GM23248 (cell line): ENCODE results near the gene SCD5. TPM values are rescaled to one million over a fixed set of nuclear protein-coding genes. Genes with fewer than 3 reads are reported as not detected.

ENCODE experiments used
- DNase-seq: peaks from one replicate; pipeline ENCODE4 v3.0.0-alpha.2; 2015
- H2AFZ ChIP-seq: fragments of 200-600 bp; sonication (generic); 2 replicates; pipeline ENCODE4 v1.6.1; 2016; ENCODE audit warnings: antibody characterized with exemption
- H3F3A ChIP-seq: fragments of 200-600 bp; sonication (generic); 2 replicates; pipeline ENCODE4 v1.6.1; 2016; ENCODE audit warnings: mild to moderate bottlenecking, antibody characterized with exemption, mixed run types; ENCODE audit not compliant: insufficient read depth
- H3K27ac ChIP-seq: fragments of 200-600 bp; sonication (generic); 2 replicates; pipeline ENCODE4 v1.5.1; 2016; ENCODE audit warnings: mild to moderate bottlenecking
- H3K27me3 ChIP-seq: fragments of 200-600 bp; sonication (generic); replicated peaks from 2 replicates; pipeline ENCODE4 v1.6.1; 2016; ENCODE audit warnings: mild to moderate bottlenecking; ENCODE audit not compliant: insufficient read depth
- H3K36me3 ChIP-seq: fragments of 200-600 bp; sonication (generic); 2 replicates; pipeline ENCODE4 v1.6.1; 2016; ENCODE audit warnings: low read depth, mild to moderate bottlenecking
- H3K4me1 ChIP-seq: fragments of 200-600 bp; sonication (generic); 2 replicates; pipeline ENCODE4 v1.6.1; 2016; ENCODE audit warnings: mild to moderate bottlenecking; ENCODE audit not compliant: insufficient read depth
- H3K4me2 ChIP-seq: fragments of 200-600 bp; sonication (generic); one replicate; pipeline ENCODE4 v1.6.1; 2016; ENCODE audit warnings: mild to moderate bottlenecking; ENCODE audit not compliant: unreplicated experiment
- H3K4me3 ChIP-seq: fragments of 200-600 bp; sonication (generic); 2 replicates; pipeline ENCODE4 v1.5.1; 2016; ENCODE audit warnings: mild to moderate bottlenecking
- H3K79me2 ChIP-seq: fragments of 200-600 bp; sonication (generic); 2 replicates; pipeline ENCODE4 v1.6.1; 2016; ENCODE audit warnings: mild to moderate bottlenecking; ENCODE audit not compliant: insufficient read depth
- H3K9ac ChIP-seq: fragments of 200-600 bp; sonication (generic); 2 replicates; pipeline ENCODE4 v1.6.1; 2016; ENCODE audit warnings: mild to moderate bottlenecking
- H3K9me2 ChIP-seq: fragments of 200-600 bp; sonication (generic); 2 replicates; pipeline ENCODE4 v1.6.1; 2016; ENCODE audit warnings: mixed run types, mild to moderate bottlenecking, moderate library complexity; ENCODE audit not compliant: insufficient read depth
- H3K9me3 ChIP-seq: fragments of 200-600 bp; sonication (generic); one replicate; pipeline ENCODE4 v1.6.1; 2017; ENCODE audit warnings: low read depth
- H4K20me1 ChIP-seq: fragments of 200-600 bp; sonication (generic); 2 replicates; pipeline ENCODE4 v1.6.0; 2016; ENCODE audit not compliant: insufficient read depth
- EZH2 ChIP-seq: fragments of 200-600 bp; sonication (generic); IDR thresholded peaks from 2 replicates; pipeline ENCODE4 v1.6.1; 2018; ENCODE audit warnings: antibody characterized with exemption, mild to moderate bottlenecking; ENCODE audit not compliant: insufficient read depth, poor library complexity, severe bottlenecking
- EZH2phosphoT487 ChIP-seq: fragments of 200-600 bp; sonication (generic); IDR thresholded peaks from 2 replicates; pipeline ENCODE4 v1.6.1; 2018; ENCODE audit warnings: antibody characterized with exemption, moderate library complexity, mild to moderate bottlenecking, low read depth; ENCODE audit not compliant: insufficient read depth
- WGBS, 2 experiments: methylation state at CpG; one replicate each; pipeline ENCODE4 v1.1.6; 2015 to 2017; ENCODE audit warnings: low lambda C conversion rate in 2 of 2, low coverage in 1 of 2; ENCODE audit errors: missing lambda C conversion rate in 2 of 2; 5-methylcytosine and 5-hydroxymethylcytosine counted together
- in situ Hi-C: fragments of 300-500 bp; cut with MboI; formaldehyde crosslinking; loops from 2 replicates; pipeline ENCODE4 v1.15.0; 2020
- polyA plus RNA-seq: library from polyadenylated mRNA; unstranded; fragments of >200 nt; fragmentation: Nextera tagmentation; extraction: Ambion mirVana; gene quantifications from 2 replicates; pipeline ENCODE4 v1.2.1, GENCODE V29; 2016
- total RNA-seq: library from RNA; depleted of rRNA; stranded (reverse); fragments of >200 nt; shearing (Covaris generic); gene quantifications from 2 replicates; pipeline ENCODE4 v1.2.3, GENCODE V29; 2014

SCD5 gene
- total and polyA plus RNA-seq, 2 experiments from 2014 or later = 12.5 to 39.8 TPM

- in situ Hi-C loops = no loop called here
- H3K27me3 ChIP-seq = no peaks in the 10 kb centered on the region
Measured at GRCh38 chr4:82748810-82749470, 49.7 kb downstream of the SCD5 start.

GRCh38 chr4:82747686-82748575 is 50.7 kb downstream of the SCD5 start:
- no peak overlapping the region for H3K4me3 ChIP-seq
- no peaks in the 10 kb centered on the region for H3K9me3 ChIP-seq
- WGBS, 2 experiments = 90% methylated on average over 6 of the region's 6 CpGs
- H4K20me1 ChIP-seq = no peaks in the 10 kb centered on the region
- no peak overlapping the region for H3K4me2 ChIP-seq
- no peak overlapping the region for H3K27ac ChIP-seq
- H3K36me3 ChIP-seq = no peaks in the 10 kb centered on the region
- H3K79me2 ChIP-seq = peaks cover 66% of the 10 kb centered on the region
- in situ Hi-C loops = no loop called here
- no peak overlapping the region for H3K9ac ChIP-seq
- peaks cover 45% of the 10 kb centered on the region for H3K4me1 ChIP-seq
- H3K27me3 ChIP-seq = no peaks in the 10 kb centered on the region
- no peak for DNase-seq
- H3F3A ChIP-seq = peaks cover 26% of the 10 kb centered on the region; the same call in 1 of the 2 replicates
- TF ChIP-seq EZH2phosphoT487 (no peak), EZH2 (no peak)
- no peak overlapping the region for H2AFZ ChIP-seq
- H3K9me2 ChIP-seq = no peaks in the 10 kb centered on the region

More at GRCh38 chr4:82748810-82749470, 49.7 kb downstream of the SCD5 start:
- Histone ChIP-seq H3K4me1 (peaks cover 53% of the 10 kb centered on the region), H3K4me3 (no peak overlapping the region), H4K20me1 (no peaks in the 10 kb centered on the region), H3K27ac (no peak overlapping the region), H3K9me3 (no peaks in the 10 kb centered on the region), H2AFZ (no peak overlapping the region), H3F3A (peaks cover 24% of the 10 kb centered on the region), H3K36me3 (no peaks in the 10 kb centered on the region), H3K9ac (no peak overlapping the region), H3K79me2 (peaks cover 72% of the 10 kb centered on the region), H3K9me2 (no peaks in the 10 kb centered on the region), H3K4me2 (no peak overlapping the region)
- WGBS, 2 experiments = 87 to 92% methylated on average over 6 of the region's 6 CpGs
- no peak for TF ChIP-seq EZH2phosphoT487
- TF ChIP-seq EZH2 = no peak
- peak; percentile 31 for DNase-seq

GRCh38 chr4:82746705-82747574 is 51.7 kb downstream of the SCD5 start:
- DNase-seq = no peak
- 86 to 92% methylated on average over 13 of the region's 13 CpGs for WGBS, 2 experiments

More at GRCh38 chr4:82746705-82747574, 51.7 kb downstream of the SCD5 start:
- Histone ChIP-seq H3K4me1 (peaks cover 45% of the 10 kb centered on the region), H3K36me3 (no peaks in the 10 kb centered on the region), H3K4me2 (no peak overlapping the region), H3K27ac (no peak overlapping the region), H4K20me1 (no peaks in the 10 kb centered on the region), H3K4me3 (no peak overlapping the region), H3K79me2 (peaks cover 66% of the 10 kb centered on the region), H3K9me3 (no peaks in the 10 kb centered on the region), H2AFZ (no peak overlapping the region), H3K9me2 (no peaks in the 10 kb centered on the region), H3K27me3 (no peaks in the 10 kb centered on the region), H3F3A (peaks cover 26% of the 10 kb centered on the region; the same call in 1 of the 2 replicates), H3K9ac (no peak overlapping the region)
- in situ Hi-C loops = no loop called here
- TF ChIP-seq EZH2phosphoT487 (no peak), EZH2 (no peak)
